Peyer's patch (tissue), 4 donors: ENCODE measurements around the gene NTSR2.

ENCODE experiments used
- CTCF ChIP-seq, 6 experiments: fragments of 450-650 bp in 4 of 6; fragments of 200-600 bp in 2 of 6; sonication (generic) in 1 of 6; IDR thresholded peaks; one replicate each; pipeline ENCODE4 v1.5.1; 2017 to 2019; ENCODE audit warnings: antibody characterized with exemption in 6 of 6, mild to moderate bottlenecking in 3 of 6, moderate library complexity in 1 of 6
- POLR2A ChIP-seq, 2 donors: fragments of 450-650 bp; IDR thresholded peaks; one replicate each; pipeline ENCODE4 v1.5.1; 2017; ENCODE audit warnings: antibody characterized with exemption in 2 of 2, mild to moderate bottlenecking in 2 of 2, moderate library complexity in 2 of 2

GRCh38 chr2:11662882-11663281 lies 7.1 kb downstream of the NTSR2 start:
- TF ChIP-seq CTCF (IDR thresholded peaks at IDR 0.05), result no peak
- no peak for TF ChIP-seq POLR2A (IDR thresholded peaks at IDR 0.05)
